A549 (cell line): Measurements from ENCODE around the gene ODC1. TPM values are rescaled to one million over a fixed set of nuclear protein-coding genes. Genes with fewer than 3 reads are reported as not detected.

Source experiments
- ATAC-seq, 2 experiments: fragments of 200-7000 bp in 1 of 2; fragments of >200 bp in 1 of 2; cut with Nextera tagmentation in 1 of 2; cut with Tn5 transposase in 1 of 2; 3 replicates each; pipeline versions ENCODE4 v1.8.0 to v1.9.1; 2018 to 2020; ENCODE audit warnings: mild to moderate bottlenecking in 1 of 2, moderate library complexity in 1 of 2
- CTCF ChIA-PET: fragments of 300-600 bp; sonication (Branson Sonifier 250); formaldehyde crosslinking; extraction: SDS; loops from one replicate; lab custom pipeline; 2021; ENCODE audit warnings: antibody characterized with exemption, inconsistent platforms; lab: Yijun Ruan, JAX
- POLR2A ChIA-PET: fragments of 350-600 bp; formaldehyde crosslinking; extraction: SDS; loops from one replicate; lab custom pipeline; 2021; ENCODE audit warnings: antibody characterized with exemption, inconsistent platforms; lab: Yijun Ruan, JAX
- DNase-seq, 2 experiments: peaks; one replicate each; pipeline versions ENCODE4 v3.0.0 to v3.0.0-alpha.2; 2011 to 2016; ENCODE audit warnings: low read depth in 1 of 2, low spot score in 1 of 2
- FAIRE-seq: peaks from 2 replicates; lab custom pipeline; 2011; peaks lifted over from hg19 to GRCh38; lab: Jason Lieb, UNC
- H3K27ac ChIP-seq, 2 experiments: fragments of >200 bp; sonication (Bioruptor Twin); formaldehyde crosslinking; 3 replicates each; pipeline ENCODE4 v1.5.1; 2016 to 2017
- H3K4me1 ChIP-seq: fragments of >200 bp; sonication (Bioruptor Twin); formaldehyde crosslinking; 3 replicates; pipeline ENCODE4 v1.6.1; 2016
- H3K4me2 ChIP-seq: fragments of >200 bp; sonication (Bioruptor Twin); formaldehyde crosslinking; 3 replicates; pipeline ENCODE4 v1.6.1; 2016
- H3K4me3 ChIP-seq: fragments of >200 bp; sonication (Bioruptor Twin); formaldehyde crosslinking; 3 replicates; pipeline ENCODE4 v1.5.1; 2016
- H3K9me3 ChIP-seq: fragments of >200 bp; sonication (Bioruptor Twin); formaldehyde crosslinking; 3 replicates; pipeline ENCODE4 v1.6.1; 2016
- ATOH8 ChIP-seq: fragments of 250-450 bp; sonication (Bioruptor Pico); IDR thresholded peaks from 2 replicates; pipeline ENCODE4 v1.5.0; 2020; ENCODE audit warnings: low read depth, mild to moderate bottlenecking, moderate library complexity
- CBX2 ChIP-seq: fragments of 200-600 bp; sonication (generic); IDR thresholded peaks from 2 replicates; pipeline ENCODE4 v1.6.1; 2016; ENCODE audit warnings: low read depth, mild to moderate bottlenecking, borderline replicate concordance
- CBX8 ChIP-seq: fragments of 200-600 bp; sonication (generic); IDR thresholded peaks from 2 replicates; pipeline ENCODE4 v1.6.1; 2016
- CHD2 ChIP-seq: fragments of 150-350 bp; IDR thresholded peaks from 2 replicates; pipeline ENCODE4 v1.6.1; 2014; ENCODE audit warnings: low read length; ENCODE audit not compliant: partially characterized antibody
- CHD4 ChIP-seq: fragments of 200-600 bp; sonication (generic); IDR thresholded peaks from 2 replicates; pipeline ENCODE4 v1.6.1; 2016; ENCODE audit warnings: antibody characterized with exemption, mild to moderate bottlenecking, borderline replicate concordance
- CTCF ChIP-seq: fragments of >200 bp; sonication (Bioruptor Twin); formaldehyde crosslinking; IDR thresholded peaks from 3 replicates; pipeline ENCODE4 v1.5.1; 2016
- E2F6 ChIP-seq: IDR thresholded peaks from 2 replicates; pipeline ENCODE4 v1.6.1; 2012; ENCODE audit warnings: low read depth, borderline replicate concordance
- EHF ChIP-seq: fragments of 250-450 bp; sonication (Bioruptor Pico); IDR thresholded peaks from 2 replicates; pipeline ENCODE4 v1.5.0; 2020; ENCODE audit warnings: mild to moderate bottlenecking
- ELK1 ChIP-seq: fragments of 150-350 bp; IDR thresholded peaks from 2 replicates; pipeline ENCODE4 v1.6.1; 2014; ENCODE audit warnings: low read depth, mild to moderate bottlenecking, low read length
- EP300 ChIP-seq, 2 experiments: fragments of >200 bp; sonication (Bioruptor Twin); formaldehyde crosslinking; IDR thresholded peaks; 2 replicates in 1 of 2; 3 replicates in 1 of 2; pipeline ENCODE4 v1.6.1; 2016 to 2017
- ESRRA ChIP-seq: fragments of 150-350 bp; IDR thresholded peaks from 2 replicates; pipeline ENCODE4 v1.6.1; 2014; ENCODE audit warnings: mild to moderate bottlenecking, low read length, borderline replicate concordance
- FOSL2 ChIP-seq, 2 experiments: fragments of 450-650 bp in 1 of 2; fragments of >200 bp in 1 of 2; sonication (Bioruptor Twin) in 1 of 2; formaldehyde crosslinking; IDR thresholded peaks; 2 replicates each; pipeline versions ENCODE4 v1.5.0 to v1.6.1; 2016 to 2020; ENCODE audit warnings: mild to moderate bottlenecking in 1 of 2, moderate library complexity in 1 of 2
- HMGXB4 ChIP-seq: fragments of 250-450 bp; sonication (Bioruptor Pico); IDR thresholded peaks from 2 replicates; pipeline ENCODE4 v1.5.0; 2021; ENCODE audit warnings: mild to moderate bottlenecking, moderate library complexity, borderline replicate concordance
- HOXA7 ChIP-seq: fragments of 250-450 bp; sonication (Bioruptor Pico); IDR thresholded peaks from 2 replicates; pipeline ENCODE4 v1.5.0; 2020; ENCODE audit warnings: mild to moderate bottlenecking, moderate library complexity
- HOXB13 ChIP-seq: fragments of 250-450 bp; sonication (Bioruptor Pico); IDR thresholded peaks from 2 replicates; pipeline ENCODE4 v1.5.0; 2020; ENCODE audit warnings: low read depth, mild to moderate bottlenecking, moderate library complexity
- JUN ChIP-seq, 2 experiments: fragments of >200 bp; sonication (Bioruptor Twin); formaldehyde crosslinking; IDR thresholded peaks; 2 replicates in 1 of 2; 3 replicates in 1 of 2; pipeline ENCODE4 v1.6.1; 2016 to 2017
- JUNB ChIP-seq: fragments of >200 bp; sonication (Bioruptor Twin); formaldehyde crosslinking; IDR thresholded peaks from 2 replicates; pipeline ENCODE4 v1.6.1; 2016
- MAZ ChIP-seq: fragments of 150-350 bp; IDR thresholded peaks from 2 replicates; pipeline ENCODE4 v1.6.1; 2014; ENCODE audit warnings: antibody characterized with exemption, low read depth, low read length, borderline replicate concordance
- NFE2L2 ChIP-seq: fragments of 150-350 bp; conservative IDR thresholded peaks from 2 replicates; pipeline ENCODE4 v1.6.1; 2014; ENCODE audit warnings: low read length
- NPAS2 ChIP-seq: fragments of 250-450 bp; sonication (Bioruptor Pico); IDR thresholded peaks from 2 replicates; pipeline ENCODE4 v1.8.0; 2022; ENCODE audit warnings: mild to moderate bottlenecking, moderate library complexity, borderline replicate concordance
- NR3C1 ChIP-seq: fragments of >200 bp; sonication (Bioruptor Twin); formaldehyde crosslinking; IDR thresholded peaks from 3 replicates; pipeline ENCODE4 v1.6.1; 2017
- PHF8 ChIP-seq: fragments of 200-600 bp; sonication (generic); IDR thresholded peaks from 2 replicates; pipeline ENCODE4 v1.6.1; 2016; ENCODE audit warnings: low read depth, mild to moderate bottlenecking, antibody characterized with exemption, moderate library complexity, borderline replicate concordance
- POLR2AphosphoS2 ChIP-seq: conservative IDR thresholded peaks from 2 replicates; pipeline ENCODE4 v1.6.1; 2012; ENCODE audit warnings: low read length, improper control_type of control experiment, inconsistent platforms
- REST ChIP-seq: fragments of 200-600 bp; sonication (generic); IDR thresholded peaks from 2 replicates; pipeline ENCODE4 v1.6.1; 2016; ENCODE audit warnings: antibody characterized with exemption, mild to moderate bottlenecking, moderate library complexity
- RNF2 ChIP-seq: fragments of 200-600 bp; sonication (generic); IDR thresholded peaks from 2 replicates; pipeline ENCODE4 v1.6.1; 2016; ENCODE audit warnings: low read depth, mild to moderate bottlenecking, antibody characterized with exemption, moderate library complexity, borderline replicate concordance
- ZFP36 ChIP-seq: fragments of 450-650 bp; IDR thresholded peaks from 2 replicates; pipeline ENCODE4 v1.6.1; 2014; ENCODE audit warnings: borderline replicate concordance; ENCODE audit not compliant: partially characterized antibody
- ZNF302 ChIP-seq: fragments of 250-450 bp; sonication (Bioruptor Pico); IDR thresholded peaks from 2 replicates; pipeline ENCODE4 v1.9.0; 2021; ENCODE audit warnings: inconsistent platforms, mild to moderate bottlenecking, moderate library complexity
- WGBS: methylation state at CpG from one replicate; pipeline ENCODE4 v1.1.6; 2017; ENCODE audit errors: missing lambda C conversion rate; 5-methylcytosine and 5-hydroxymethylcytosine counted together
- polyA plus RNA-seq, 4 experiments: library from polyadenylated mRNA; depleted of rRNA in 3 of 4; stranded (reverse); fragments of >200 nt; fragmentation: RNase III in 1 of 4; extraction: RNeasy Plus Mini Kit Qiagen cat#74134 plus additional on column Dnase treatment in 1 of 4; gene quantifications; 2 replicates in 3 of 4; 3 replicates in 1 of 4; pipeline ENCODE4 v1.2.3, GENCODE V29; 2011 to 2017

Gene ODC1
- polyA plus RNA-seq, 2 of the 4 experiments (the other 2 are of a cell fraction) = 57.8 to 265 TPM

- CTCF ChIA-PET = interaction anchor here (0.5 to 25.7 kb wide), 91 partner anchors 9 to 1423 kb away, joined by 3 to 374 read pairs (median 6); partner anchors contain the start of genes CYS1, HPCAL1 and RRM2
- peak overlapping the region; percentile 93 to 95 for H3K27ac ChIP-seq
- POLR2A ChIA-PET = interaction anchor here (0.6 to 2.7 kb wide), 9 partner anchors 23 to 337 kb away, joined by 3 to 19 read pairs (median 4); partner anchors contain the start of genes HPCAL1 and NOL10
- peak overlapping the region; percentile 13; the same call in 2 of the 3 replicates for H3K4me3 ChIP-seq
- ATAC-seq (peak; percentile 58 to 80), FAIRE-seq (no peak), DNase-seq (peak; percentile 93 to 94)
- H3K4me1 ChIP-seq = peaks cover 63% of the 10 kb centered on the region
- peak overlapping the region; percentile 92 for H3K4me2 ChIP-seq
- peaks cover 9% of the 10 kb centered on the region; the same call in 1 of the 3 replicates for H3K9me3 ChIP-seq
- 13% methylated on average over 24 of the region's 24 CpGs for WGBS
- no peak for TF ChIP-seq CHD4
- no peak for TF ChIP-seq JUNB
- no peak for TF ChIP-seq MAZ
- TF ChIP-seq EP300 (IDR thresholded peaks at IDR 0.05) = no peak; a peak in 1 of 5 replicates
- TF ChIP-seq EHF (CRISPR knock-in tag) = no peak
- no peak for TF ChIP-seq JUN (IDR thresholded peaks at IDR 0.05)
- TF ChIP-seq CTCF = peak; percentile 99
- TF ChIP-seq ELK1 = no peak
- no peak for TF ChIP-seq CBX2
- TF ChIP-seq NR3C1 = no peak
- no peak for TF ChIP-seq ATOH8
- TF ChIP-seq HOXB13 = 0 out of 2 replicates have a peak, but pooled peaks have one; percentile 41
- no peak for TF ChIP-seq CHD2
- TF ChIP-seq HMGXB4 (CRISPR knock-in tag) = no peak
- no peak for TF ChIP-seq CBX8
- TF ChIP-seq ZNF302 (CRISPR knock-in tag) = no peak
- TF ChIP-seq RNF2 = no peak
- no peak for TF ChIP-seq ESRRA
- no peak for TF ChIP-seq FOSL2 (IDR thresholded peaks at IDR 0.05)
- TF ChIP-seq FOSL2 (CRISPR knock-in tag; IDR thresholded peaks at IDR 0.05) = no peak; the same call in 1 of the 2 replicates
- TF ChIP-seq HOXA7 = peak; percentile 46; the same call in 1 of the 2 replicates
- no peak for TF ChIP-seq NPAS2
- no peak for TF ChIP-seq REST
- TF ChIP-seq ZFP36 = no peak
- no peak for TF ChIP-seq NFE2L2
- no peak for TF ChIP-seq POLR2AphosphoS2
- TF ChIP-seq PHF8 = no peak
- TF ChIP-seq E2F6 = peak; percentile 80; the same call in 1 of the 2 replicates
Observed at GRCh38 chr2:10408649-10409579, 39.2 kb downstream of the ODC1 start.
